ENCODE results near the gene NGEF.

Gene NGEF

GRCh38 chr2:232994446-232994845 is 18.6 kb downstream of the NGEF start:
- TF ChIP-seq CTCF (conservative IDR thresholded peaks at IDR 0.05; ENCODE audit: low read depth, low read length): no peak
- H3K4me3 ChIP-seq (ENCODE audit: low read length): no peak overlapping the region
- DNase-seq (ENCODE audit: low read depth): no peak

GRCh38 chr2:232993231-232993821 is 19.7 kb downstream of the NGEF start:
- no peak for DNase-seq (ENCODE audit: low read depth)
- no peak for TF ChIP-seq CTCF (conservative IDR thresholded peaks at IDR 0.05; ENCODE audit: low read depth, low read length)
- H3K4me3 ChIP-seq (ENCODE audit: low read length): no peak overlapping the region

GRCh38 chr2:232986155-232986554 is 26.9 kb downstream of the NGEF start:
- no peak overlapping the region for H3K4me3 ChIP-seq (ENCODE audit: low read length)
- no peak for TF ChIP-seq CTCF (conservative IDR thresholded peaks at IDR 0.05; ENCODE audit: low read depth, low read length)
- no peak for DNase-seq (ENCODE audit: low read depth)

- no peak for DNase-seq (ENCODE audit: low read depth)
- H3K4me3 ChIP-seq (ENCODE audit: low read length): no peak overlapping the region
- no peak for TF ChIP-seq CTCF (conservative IDR thresholded peaks at IDR 0.05; ENCODE audit: low read depth, low read length)
Observed at GRCh38 chr2:232984451-232985207, 28.4 kb downstream of the NGEF start.

- no peak for TF ChIP-seq CTCF (conservative IDR thresholded peaks at IDR 0.05; ENCODE audit: low read depth, low read length)
- DNase-seq (ENCODE audit: low read depth): no peak
- no peak overlapping the region for H3K4me3 ChIP-seq (ENCODE audit: low read length)
Observed at GRCh38 chr2:232983669-232984140, 29.4 kb downstream of the NGEF start.

- no peak for DNase-seq (ENCODE audit: low read depth)
- H3K4me3 ChIP-seq (ENCODE audit: low read length): no peak overlapping the region
- TF ChIP-seq CTCF (conservative IDR thresholded peaks at IDR 0.05; ENCODE audit: low read depth, low read length): no peak
Observed at GRCh38 chr2:232982926-232983668, 30.0 kb downstream of the NGEF start.
